HEK293 (cell line): ENCODE results near the gene SURF4.

ENCODE experiments used
- PBX3 ChIP-seq: sonication (generic); formaldehyde crosslinking; IDR thresholded peaks from 2 replicates; pipeline ENCODE4 v1.8.1; 2022; ENCODE audit warnings: mild to moderate bottlenecking, moderate library complexity, missing genetic modification reagents
- PRDM4 ChIP-seq: fragments of 450-650 bp; formaldehyde crosslinking; IDR thresholded peaks from 2 replicates; pipeline ENCODE4 v1.5.1; 2017; ENCODE audit warnings: missing biosample characterization, missing genetic modification characterization

- TF ChIP-seq PBX3 (CRISPR knock-in tag), result no peak
- TF ChIP-seq PRDM4, result no peak
Observed at GRCh38 chr9:133322701-133323100, 53.2 kb downstream of the SURF4 start.
